Measurements from ENCODE around the gene CCDC88B.

Gene CCDC88B

DNA sequence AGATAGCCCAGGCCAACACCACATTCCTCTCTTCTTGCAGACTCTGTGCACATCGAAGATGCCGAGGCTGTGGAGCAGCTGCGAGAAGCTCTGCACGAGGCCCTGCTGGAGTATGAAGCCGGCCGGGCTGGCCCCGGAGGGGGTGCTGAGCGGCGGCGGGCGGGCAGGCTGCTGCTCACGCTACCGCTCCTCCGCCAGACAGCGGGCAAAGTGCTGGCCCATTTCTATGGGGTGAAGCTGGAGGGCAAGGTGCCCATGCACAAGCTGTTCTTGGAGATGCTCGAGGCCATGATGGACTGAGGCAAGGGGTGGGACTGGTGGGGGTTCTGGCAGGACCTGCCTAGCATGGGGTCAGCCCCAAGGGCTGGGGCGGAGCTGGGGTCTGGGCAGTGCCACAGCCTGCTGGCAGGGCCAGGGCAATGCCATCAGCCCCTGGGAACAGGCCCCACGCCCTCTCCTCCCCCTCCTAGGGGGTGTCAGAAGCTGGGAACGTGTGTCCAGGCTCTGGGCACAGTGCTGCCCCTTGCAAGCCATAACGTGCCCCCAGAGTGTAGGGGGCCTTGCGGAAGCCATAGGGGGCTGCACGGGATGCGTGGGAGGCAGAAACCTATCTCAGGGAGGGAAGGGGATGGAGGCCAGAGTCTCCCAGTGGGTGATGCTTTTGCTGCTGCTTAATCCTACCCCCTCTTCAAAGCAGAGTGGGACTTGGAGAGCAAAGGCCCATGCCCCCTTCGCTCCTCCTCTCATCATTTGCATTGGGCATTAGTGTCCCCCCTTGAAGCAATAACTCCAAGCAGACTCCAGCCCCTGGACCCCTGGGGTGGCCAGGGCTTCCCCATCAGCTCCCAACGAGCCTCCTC, 24.1 kb upstream of the CCDC88B start:
- peak; percentile 13; the same call in 1 of the 2 replicates for TF ChIP-seq POLR2AphosphoS5 (IDR thresholded peaks at IDR 0.05; ENCODE audit: low read depth, low read length)

DNA sequence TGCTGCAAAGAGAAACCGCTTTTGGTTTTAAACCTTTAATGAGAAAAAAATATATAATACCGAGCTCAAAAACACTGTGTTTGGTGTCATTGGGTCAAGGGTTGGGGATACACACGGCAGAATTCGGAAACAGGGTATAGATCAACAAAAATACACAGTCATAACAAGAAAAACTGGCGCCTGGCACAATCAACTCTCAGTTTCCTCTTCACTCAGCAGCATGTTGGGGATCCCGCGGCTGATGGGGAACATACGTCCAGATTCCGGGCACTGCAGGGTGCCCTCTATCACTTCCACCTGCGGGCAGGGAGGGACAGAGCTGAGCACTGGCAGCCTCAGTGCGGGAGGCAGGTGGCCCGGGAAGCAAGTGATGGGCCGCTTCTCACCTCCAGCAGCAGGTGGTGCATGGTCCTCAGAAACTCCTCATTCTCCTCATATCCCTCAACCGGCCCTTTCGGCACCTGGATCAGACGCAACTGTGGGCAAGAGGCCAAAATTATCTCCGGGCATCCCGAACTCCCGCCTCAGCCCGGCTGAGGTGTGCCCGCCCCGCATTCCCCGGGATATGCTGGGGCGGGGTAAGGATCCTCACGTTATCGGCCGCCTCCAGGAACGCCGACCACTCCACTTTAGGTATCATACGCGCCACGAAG, 23.2 kb upstream of the CCDC88B start:
- TF ChIP-seq SIN3A (IDR thresholded peaks at IDR 0.05; ENCODE audit: borderline replicate concordance, insufficient read depth, low read length) (no peak), POLR2AphosphoS5 (IDR thresholded peaks at IDR 0.05; ENCODE audit: low read depth, low read length) (no peak), FOXP2 (optimal IDR thresholded peaks at IDR 0.05; ENCODE audit: borderline replicate concordance, extremely low read depth, extremely low read length, insufficient read depth) (no peak), TAF1 (IDR thresholded peaks at IDR 0.05; ENCODE audit: borderline replicate concordance, insufficient read depth, low read length) (no peak)
- TF ChIP-seq, protein P1, sequence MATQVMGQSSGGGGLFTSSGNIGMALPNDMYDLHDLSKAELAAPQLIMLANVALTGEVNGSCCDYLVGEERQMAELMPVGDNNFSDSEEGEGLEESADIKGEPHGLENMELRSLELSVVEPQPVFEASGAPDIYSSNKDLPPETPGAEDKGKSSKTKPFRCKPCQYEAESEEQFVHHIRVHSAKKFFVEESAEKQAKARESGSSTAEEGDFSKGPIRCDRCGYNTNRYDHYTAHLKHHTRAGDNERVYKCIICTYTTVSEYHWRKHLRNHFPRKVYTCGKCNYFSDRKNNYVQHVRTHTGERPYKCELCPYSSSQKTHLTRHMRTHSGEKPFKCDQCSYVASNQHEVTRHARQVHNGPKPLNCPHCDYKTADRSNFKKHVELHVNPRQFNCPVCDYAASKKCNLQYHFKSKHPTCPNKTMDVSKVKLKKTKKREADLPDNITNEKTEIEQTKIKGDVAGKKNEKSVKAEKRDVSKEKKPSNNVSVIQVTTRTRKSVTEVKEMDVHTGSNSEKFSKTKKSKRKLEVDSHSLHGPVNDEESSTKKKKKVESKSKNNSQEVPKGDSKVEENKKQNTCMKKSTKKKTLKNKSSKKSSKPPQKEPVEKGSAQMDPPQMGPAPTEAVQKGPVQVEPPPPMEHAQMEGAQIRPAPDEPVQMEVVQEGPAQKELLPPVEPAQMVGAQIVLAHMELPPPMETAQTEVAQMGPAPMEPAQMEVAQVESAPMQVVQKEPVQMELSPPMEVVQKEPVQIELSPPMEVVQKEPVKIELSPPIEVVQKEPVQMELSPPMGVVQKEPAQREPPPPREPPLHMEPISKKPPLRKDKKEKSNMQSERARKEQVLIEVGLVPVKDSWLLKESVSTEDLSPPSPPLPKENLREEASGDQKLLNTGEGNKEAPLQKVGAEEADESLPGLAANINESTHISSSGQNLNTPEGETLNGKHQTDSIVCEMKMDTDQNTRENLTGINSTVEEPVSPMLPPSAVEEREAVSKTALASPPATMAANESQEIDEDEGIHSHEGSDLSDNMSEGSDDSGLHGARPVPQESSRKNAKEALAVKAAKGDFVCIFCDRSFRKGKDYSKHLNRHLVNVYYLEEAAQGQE (IDR thresholded peaks at IDR 0.05; ENCODE audit: insufficient read depth in 1 of 2, low read depth in 2 of 2, low read length in 2 of 2): no peak

DNA sequence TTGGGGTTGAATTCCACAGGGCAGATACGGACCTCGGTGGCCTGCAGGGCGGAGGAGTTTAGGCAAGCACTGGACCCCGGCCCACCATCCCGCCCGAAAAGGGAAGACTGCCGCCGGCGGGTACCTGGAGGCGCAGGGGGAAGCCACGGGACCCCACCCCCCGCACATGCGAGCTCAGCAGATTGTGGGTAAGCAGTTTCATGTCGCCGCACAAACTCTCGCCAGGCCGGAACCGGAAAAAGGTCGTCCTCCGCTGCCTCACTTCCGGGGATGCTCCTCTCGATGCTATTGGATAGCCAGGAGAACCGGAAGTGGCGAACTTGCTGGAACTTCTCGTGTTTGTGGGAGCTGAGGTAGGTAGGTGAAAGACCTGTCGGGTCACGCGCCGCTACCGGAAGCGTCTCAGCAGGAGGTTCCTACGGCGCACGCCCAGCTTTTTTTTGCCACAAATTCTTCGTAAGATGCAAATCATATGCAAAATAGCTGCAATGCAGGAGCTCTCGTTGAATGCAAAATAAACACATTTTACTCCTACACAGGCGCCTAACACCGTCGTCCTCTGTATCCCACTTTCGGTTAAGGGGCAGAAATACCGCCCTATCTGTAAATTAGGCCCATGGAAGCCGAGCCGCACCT, 22.6 kb upstream of the CCDC88B start, which contains the start of gene TRMT112:
Gene TRMT112, minus strand, starts transcription at position 235 of the 636 bp plus-strand sequence. Its CDS starts 33 bp downstream, at position 202.
- TF ChIP-seq TAF1 (IDR thresholded peaks at IDR 0.05; ENCODE audit: borderline replicate concordance, insufficient read depth, low read length) (peak; percentile 74; the same call in 1 of the 2 replicates), POLR2AphosphoS5 (IDR thresholded peaks at IDR 0.05; ENCODE audit: low read depth, low read length) (peak; percentile 69; the same call in 1 of the 2 replicates), SIN3A (IDR thresholded peaks at IDR 0.05; ENCODE audit: borderline replicate concordance, insufficient read depth, low read length) (peak; percentile 70; the same call in 1 of the 2 replicates)
- TF ChIP-seq, protein P1 (IDR thresholded peaks at IDR 0.05; ENCODE audit: insufficient read depth in 1 of 2, low read depth in 2 of 2, low read length in 2 of 2): no peak

DNA sequence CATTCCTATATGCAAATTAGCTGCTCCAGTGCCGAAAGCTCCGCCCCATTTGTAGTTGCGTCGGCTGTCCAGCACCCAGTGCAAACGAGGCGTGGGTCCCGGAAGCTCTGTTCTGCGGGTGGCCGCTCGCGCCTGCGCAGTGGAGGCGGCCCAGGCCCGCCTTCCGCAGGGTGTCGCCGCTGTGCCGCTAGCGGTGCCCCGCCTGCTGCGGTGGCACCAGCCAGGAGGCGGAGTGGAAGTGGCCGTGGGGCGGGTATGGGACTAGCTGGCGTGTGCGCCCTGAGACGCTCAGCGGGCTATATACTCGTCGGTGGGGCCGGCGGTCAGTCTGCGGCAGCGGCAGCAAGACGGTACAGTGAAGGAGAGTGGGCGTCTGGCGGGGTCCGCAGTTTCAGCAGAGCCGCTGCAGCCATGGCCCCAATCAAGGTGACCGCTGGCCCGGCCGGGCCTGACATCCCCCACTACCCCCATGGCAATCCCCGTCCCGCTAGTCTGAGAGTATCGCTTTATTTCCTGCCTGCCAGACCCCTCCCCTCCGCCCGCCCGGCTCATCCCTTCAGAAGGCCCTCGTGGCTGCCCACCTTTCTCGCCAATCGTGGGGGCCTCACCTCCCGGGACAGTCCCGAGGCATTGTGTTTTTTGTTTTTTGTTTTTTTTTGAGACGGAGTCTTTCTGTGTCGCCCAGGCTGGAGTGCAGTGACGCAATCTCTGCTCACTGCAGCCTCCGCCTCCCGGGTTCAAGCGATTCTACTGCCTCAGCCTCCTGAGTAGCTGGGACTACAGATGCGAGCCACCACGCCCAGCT, 21.8 kb upstream of the CCDC88B start, which contains the start of gene PRDX5:
Gene PRDX5, plus strand, starts transcription at position 161 of the 805 bp plus-strand sequence. Its CDS starts 95 bp downstream, at position 256.
- TF ChIP-seq TAF1 (IDR thresholded peaks at IDR 0.05; ENCODE audit: borderline replicate concordance, insufficient read depth, low read length) (no peak), FOXP2 (optimal IDR thresholded peaks at IDR 0.05; ENCODE audit: borderline replicate concordance, extremely low read depth, extremely low read length, insufficient read depth) (peak; percentile 94), POLR2AphosphoS5 (IDR thresholded peaks at IDR 0.05; ENCODE audit: low read depth, low read length) (peak; percentile 16; the same call in 1 of the 2 replicates), SIN3A (IDR thresholded peaks at IDR 0.05; ENCODE audit: borderline replicate concordance, insufficient read depth, low read length) (no peak; the same call in 1 of the 2 replicates)
- TF ChIP-seq, protein P1 (IDR thresholded peaks at IDR 0.05; ENCODE audit: insufficient read depth in 1 of 2, low read depth in 2 of 2, low read length in 2 of 2): peak; percentile 17 to 76; a peak in 2 of 4 replicates

Data from PFSK-1 (cell line).